ENCODE data around the gene KCNQ1. TPM values are rescaled to one million over a fixed set of nuclear protein-coding genes. Genes with fewer than 3 reads are reported as not detected.

KCNQ1 gene
- total and polyA plus RNA-seq, 12 donors = 11.0 to 447 (median 320) TPM

GRCh38 chr11:2451336-2451735 lies 6.5 kb downstream of the KCNQ1 start:
- Histone ChIP-seq H3K27me3 (no peaks in the 10 kb centered on the region), H3K9me3 (replicated peaks in 1 of 3) (no peaks in the 10 kb centered on the region), H3K36me3 (replicated peaks in 1 of 2) (no peaks in the 10 kb centered on the region), H3K4me1 (replicated peaks in 1 of 2) (peaks cover 34 to 37% of the 10 kb centered on the region in 2 donors), H3K4me3 (no peak overlapping the region), H3K27ac (peak overlapping the region in 1 of 5 donors; percentile 91)
- no peak for TF ChIP-seq POLR2A (IDR thresholded peaks at IDR 0.05)
- no peak for TF ChIP-seq CTCF (IDR thresholded peaks at IDR 0.05)
- no peak for DNase-seq
- intact Hi-C loops (cut with DNase I) = no loop called here
- WGBS, 4 donors = 80 to 100% (median 88%) methylated on average over 1 to 15 of the region's 15 CpGs

GRCh38 chr11:2451916-2452315 lies 7.1 kb downstream of the KCNQ1 start:
- Histone ChIP-seq H3K27ac (peak overlapping the region in 2 of 5 donors; percentile 38 to 91), H3K4me3 (no peak overlapping the region), H3K9me3 (replicated peaks in 1 of 3) (no peaks in the 10 kb centered on the region), H3K36me3 (replicated peaks in 1 of 2) (no peaks in the 10 kb centered on the region), H3K27me3 (no peaks in the 10 kb centered on the region), H3K4me1 (replicated peaks in 1 of 2) (peaks cover 28 to 31% of the 10 kb centered on the region in 2 donors)
- intact Hi-C loops (cut with DNase I) = no loop called here
- DNase-seq = no peak
- no peak for TF ChIP-seq POLR2A (IDR thresholded peaks at IDR 0.05)
- TF ChIP-seq CTCF (IDR thresholded peaks at IDR 0.05) = no peak
- WGBS, 4 donors = 69 to 75% (median 74%) methylated on average over 6 of the region's 6 CpGs

- no peak for DNase-seq
- 47 to 68% (median 60%) methylated on average over 17 to 20 of the region's 20 CpGs for WGBS, 4 donors
- Histone ChIP-seq H3K9me3 (replicated peaks in 1 of 3) (no peaks in the 10 kb centered on the region), H3K27me3 (no peaks in the 10 kb centered on the region), H3K27ac (peak overlapping the region in 2 of 5 donors; percentile 49 to 91), H3K4me3 (no peak overlapping the region), H3K36me3 (replicated peaks in 1 of 2) (no peaks in the 10 kb centered on the region), H3K4me1 (replicated peaks in 1 of 2) (peaks cover 23 to 25% of the 10 kb centered on the region in 2 donors)
- intact Hi-C loops (cut with DNase I) = no loop called here
- no peak for TF ChIP-seq POLR2A (IDR thresholded peaks at IDR 0.05)
These were observed 7.7 kb downstream of the KCNQ1 start for GRCh38 chr11:2452321-2453012.

- Histone ChIP-seq H3K9me3 (replicated peaks in 1 of 3) (no peaks in the 10 kb centered on the region), H3K4me1 (replicated peaks in 1 of 2) (peaks cover 13 to 16% of the 10 kb centered on the region in 2 donors), H3K4me3 (no peak overlapping the region), H3K27me3 (no peaks in the 10 kb centered on the region), H3K36me3 (replicated peaks in 1 of 2) (no peaks in the 10 kb centered on the region), H3K27ac (peak overlapping the region in 1 of 5 donors; percentile 45)
- DNase-seq = no peak
- TF ChIP-seq CTCF (IDR thresholded peaks at IDR 0.05) (no peak), POLR2A (IDR thresholded peaks at IDR 0.05) (no peak)
- intact Hi-C loops (cut with DNase I) = no loop called here
- WGBS, 4 donors = 84 to 89% (median 88%) methylated on average over 5 of the region's 5 CpGs
These were observed 8.6 kb downstream of the KCNQ1 start for GRCh38 chr11:2453436-2453835.

- TF ChIP-seq POLR2A (IDR thresholded peaks at IDR 0.05) = no peak
- no peak for TF ChIP-seq CTCF (IDR thresholded peaks at IDR 0.05)
- H3K27me3 ChIP-seq = no peaks in the 10 kb centered on the region
- 61 to 74% (median 67%) methylated on average over 13 of the region's 13 CpGs for WGBS, 4 donors
- peaks cover 22 to 42% of the 10 kb centered on the region in 2 donors for H3K4me1 ChIP-seq (replicated peaks in 1 of 2)
- no peak overlapping the region for H3K4me3 ChIP-seq
- DNase-seq = peak in 5 of 7 donors; percentile 34 to 71 (median 56)
- peak overlapping the region in 3 of 5 donors; percentile 24 to 99 (median 90) for H3K27ac ChIP-seq
- intact Hi-C loops (cut with DNase I) = no loop called here
- no peaks in the 10 kb centered on the region for H3K9me3 ChIP-seq (replicated peaks in 1 of 3)
- no peaks in the 10 kb centered on the region for H3K36me3 ChIP-seq (replicated peaks in 1 of 2)
These were observed 13.5 kb downstream of the KCNQ1 start for GRCh38 chr11:2458321-2458720.

Data from adrenal gland (tissue), 12 donors.